Breast epithelium (tissue), 3 donors: ENCODE measurements around the gene MAP3K14.

Experiments
- POLR2A ChIP-seq: fragments of 450-650 bp; IDR thresholded peaks from one replicate; pipeline ENCODE4 v1.6.1; 2016; ENCODE audit warnings: antibody characterized with exemption, mild to moderate bottlenecking, moderate library complexity
- POLR2AphosphoS5 ChIP-seq, 3 donors: sonication (generic); formaldehyde crosslinking; IDR thresholded peaks; one replicate each; pipeline ENCODE4 v1.6.1; 2017; ENCODE audit warnings: antibody characterized with exemption in 3 of 3
- TF ChIP-seq, protein P1 (sequence below), 3 donors: fragments of 450-650 bp; IDR thresholded peaks; one replicate each; pipeline ENCODE4 v1.5.1; 2016 to 2017; ENCODE audit warnings: antibody characterized with exemption in 3 of 3, mild to moderate bottlenecking in 3 of 3, moderate library complexity in 3 of 3

GRCh38 chr17:45357364-45357997, 40.7 kb upstream of the MAP3K14 start:
- TF ChIP-seq, protein P1, sequence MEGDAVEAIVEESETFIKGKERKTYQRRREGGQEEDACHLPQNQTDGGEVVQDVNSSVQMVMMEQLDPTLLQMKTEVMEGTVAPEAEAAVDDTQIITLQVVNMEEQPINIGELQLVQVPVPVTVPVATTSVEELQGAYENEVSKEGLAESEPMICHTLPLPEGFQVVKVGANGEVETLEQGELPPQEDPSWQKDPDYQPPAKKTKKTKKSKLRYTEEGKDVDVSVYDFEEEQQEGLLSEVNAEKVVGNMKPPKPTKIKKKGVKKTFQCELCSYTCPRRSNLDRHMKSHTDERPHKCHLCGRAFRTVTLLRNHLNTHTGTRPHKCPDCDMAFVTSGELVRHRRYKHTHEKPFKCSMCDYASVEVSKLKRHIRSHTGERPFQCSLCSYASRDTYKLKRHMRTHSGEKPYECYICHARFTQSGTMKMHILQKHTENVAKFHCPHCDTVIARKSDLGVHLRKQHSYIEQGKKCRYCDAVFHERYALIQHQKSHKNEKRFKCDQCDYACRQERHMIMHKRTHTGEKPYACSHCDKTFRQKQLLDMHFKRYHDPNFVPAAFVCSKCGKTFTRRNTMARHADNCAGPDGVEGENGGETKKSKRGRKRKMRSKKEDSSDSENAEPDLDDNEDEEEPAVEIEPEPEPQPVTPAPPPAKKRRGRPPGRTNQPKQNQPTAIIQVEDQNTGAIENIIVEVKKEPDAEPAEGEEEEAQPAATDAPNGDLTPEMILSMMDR (IDR thresholded peaks at IDR 0.05) = no peak
- no peak for TF ChIP-seq POLR2A
- no peak for TF ChIP-seq POLR2AphosphoS5 (IDR thresholded peaks at IDR 0.05)
